ENCODE data around the gene TMEM132E.

The TMEM132E gene

DNA sequence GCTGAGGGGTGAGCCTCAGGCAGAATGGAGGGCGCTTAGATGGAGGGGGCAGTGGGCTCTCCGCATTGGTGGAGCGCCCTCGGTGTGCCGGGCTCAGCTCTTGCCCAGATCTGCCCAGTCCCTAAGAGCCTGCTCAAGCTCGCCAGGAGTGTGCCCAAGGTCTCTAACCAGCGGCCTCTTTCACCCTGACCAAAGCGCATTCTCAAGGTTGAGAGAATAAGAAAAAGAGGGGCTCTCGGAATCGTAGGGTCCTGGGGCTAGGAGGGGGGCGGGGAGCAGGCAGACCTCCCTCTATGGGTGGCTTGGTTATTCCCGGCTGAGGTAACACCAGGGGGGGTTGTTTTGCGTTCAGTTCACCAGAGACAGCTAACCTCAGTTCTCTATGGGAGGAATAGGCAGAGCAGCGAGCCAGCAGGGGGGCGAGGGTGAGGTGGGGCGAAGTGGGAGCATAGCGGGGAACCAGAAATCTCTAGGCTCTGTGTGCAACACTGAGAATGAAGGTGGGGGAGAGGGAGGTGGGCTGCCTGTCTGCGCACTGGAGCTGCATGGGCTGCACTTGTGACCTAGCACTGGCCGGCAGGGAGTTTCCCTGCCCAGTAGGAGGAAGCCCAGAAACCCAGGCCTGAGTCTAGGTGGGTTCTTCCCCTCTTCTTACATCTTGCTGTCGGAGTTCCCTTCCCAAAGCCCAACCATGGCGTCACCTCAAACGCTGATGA, 3.0 kb downstream of the TMEM132E start:
- ATAC-seq: no peak

DNA sequence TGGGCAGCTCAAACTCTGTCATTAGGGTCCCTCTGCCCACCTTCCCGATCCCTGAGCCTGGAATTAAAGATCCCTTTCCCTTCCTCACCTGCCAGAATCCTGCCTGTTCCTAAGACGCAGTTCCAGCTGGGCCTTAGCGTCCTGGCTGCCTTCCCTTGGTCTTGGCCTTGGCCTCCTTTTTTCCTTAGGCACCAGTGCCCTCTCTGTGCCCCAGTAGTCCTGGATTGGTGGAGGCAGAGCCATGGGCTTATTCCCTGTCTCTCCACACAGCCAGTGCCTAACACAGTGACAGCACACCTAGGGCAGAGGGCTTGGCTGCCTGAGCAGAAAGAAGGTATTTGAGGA, 3.5 kb downstream of the TMEM132E start:
- TF ChIP-seq, protein P1, sequence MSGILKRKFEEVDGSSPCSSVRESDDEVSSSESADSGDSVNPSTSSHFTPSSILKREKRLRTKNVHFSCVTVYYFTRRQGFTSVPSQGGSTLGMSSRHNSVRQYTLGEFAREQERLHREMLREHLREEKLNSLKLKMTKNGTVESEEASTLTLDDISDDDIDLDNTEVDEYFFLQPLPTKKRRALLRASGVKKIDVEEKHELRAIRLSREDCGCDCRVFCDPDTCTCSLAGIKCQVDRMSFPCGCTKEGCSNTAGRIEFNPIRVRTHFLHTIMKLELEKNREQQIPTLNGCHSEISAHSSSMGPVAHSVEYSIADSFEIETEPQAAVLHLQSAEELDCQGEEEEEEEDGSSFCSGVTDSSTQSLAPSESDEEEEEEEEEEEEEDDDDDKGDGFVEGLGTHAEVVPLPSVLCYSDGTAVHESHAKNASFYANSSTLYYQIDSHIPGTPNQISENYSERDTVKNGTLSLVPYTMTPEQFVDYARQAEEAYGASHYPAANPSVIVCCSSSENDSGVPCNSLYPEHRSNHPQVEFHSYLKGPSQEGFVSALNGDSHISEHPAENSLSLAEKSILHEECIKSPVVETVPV (CRISPR knock-in tag; IDR thresholded peaks at IDR 0.05): no peak
- TF ChIP-seq PPARA (CRISPR knock-in tag; IDR thresholded peaks at IDR 0.05; ENCODE audit: borderline replicate concordance) (no peak), ESRRG (CRISPR knock-in tag; IDR thresholded peaks at IDR 0.05) (no peak), ZNF565 (CRISPR knock-in tag; conservative IDR thresholded peaks at IDR 0.05; ENCODE audit: low read depth) (no peak), CSDC2 (CRISPR knock-in tag; IDR thresholded peaks at IDR 0.05) (no peak), TOX (CRISPR knock-in tag; IDR thresholded peaks at IDR 0.05; ENCODE audit: borderline replicate concordance) (no peak), GLIS3 (CRISPR knock-in tag; IDR thresholded peaks at IDR 0.05) (no peak), ZFP30 (CRISPR knock-in tag; IDR thresholded peaks at IDR 0.05) (no peak), RARB (CRISPR knock-in tag; IDR thresholded peaks at IDR 0.05) (no peak), SNAI2 (CRISPR knock-in tag; IDR thresholded peaks at IDR 0.05) (no peak), OSR1 (CRISPR knock-in tag; IDR thresholded peaks at IDR 0.05) (no peak), TCF4 (CRISPR knock-in tag; IDR thresholded peaks at IDR 0.05; ENCODE audit: borderline replicate concordance) (no peak), ZNF8 (CRISPR knock-in tag; IDR thresholded peaks at IDR 0.05) (no peak), ARNTL (CRISPR knock-in tag; IDR thresholded peaks at IDR 0.05; ENCODE audit: borderline replicate concordance, low read depth) (no peak), ZNF70 (CRISPR knock-in tag; IDR thresholded peaks at IDR 0.05) (no peak), ZFP3 (CRISPR knock-in tag; IDR thresholded peaks at IDR 0.05) (no peak), BACH2 (CRISPR knock-in tag; IDR thresholded peaks at IDR 0.05; ENCODE audit: borderline replicate concordance) (no peak)
- TF ChIP-seq, protein P2, sequence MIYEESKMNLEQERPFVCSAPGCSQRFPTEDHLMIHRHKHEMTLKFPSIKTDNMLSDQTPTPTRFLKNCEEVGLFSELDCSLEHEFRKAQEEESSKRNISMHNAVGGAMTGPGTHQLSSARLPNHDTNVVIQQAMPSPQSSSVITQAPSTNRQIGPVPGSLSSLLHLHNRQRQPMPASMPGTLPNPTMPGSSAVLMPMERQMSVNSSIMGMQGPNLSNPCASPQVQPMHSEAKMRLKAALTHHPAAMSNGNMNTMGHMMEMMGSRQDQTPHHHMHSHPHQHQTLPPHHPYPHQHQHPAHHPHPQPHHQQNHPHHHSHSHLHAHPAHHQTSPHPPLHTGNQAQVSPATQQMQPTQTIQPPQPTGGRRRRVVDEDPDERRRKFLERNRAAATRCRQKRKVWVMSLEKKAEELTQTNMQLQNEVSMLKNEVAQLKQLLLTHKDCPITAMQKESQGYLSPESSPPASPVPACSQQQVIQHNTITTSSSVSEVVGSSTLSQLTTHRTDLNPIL (CRISPR knock-in tag; IDR thresholded peaks at IDR 0.05; ENCODE audit: low read depth): no peak
- TF ChIP-seq, protein P3, sequence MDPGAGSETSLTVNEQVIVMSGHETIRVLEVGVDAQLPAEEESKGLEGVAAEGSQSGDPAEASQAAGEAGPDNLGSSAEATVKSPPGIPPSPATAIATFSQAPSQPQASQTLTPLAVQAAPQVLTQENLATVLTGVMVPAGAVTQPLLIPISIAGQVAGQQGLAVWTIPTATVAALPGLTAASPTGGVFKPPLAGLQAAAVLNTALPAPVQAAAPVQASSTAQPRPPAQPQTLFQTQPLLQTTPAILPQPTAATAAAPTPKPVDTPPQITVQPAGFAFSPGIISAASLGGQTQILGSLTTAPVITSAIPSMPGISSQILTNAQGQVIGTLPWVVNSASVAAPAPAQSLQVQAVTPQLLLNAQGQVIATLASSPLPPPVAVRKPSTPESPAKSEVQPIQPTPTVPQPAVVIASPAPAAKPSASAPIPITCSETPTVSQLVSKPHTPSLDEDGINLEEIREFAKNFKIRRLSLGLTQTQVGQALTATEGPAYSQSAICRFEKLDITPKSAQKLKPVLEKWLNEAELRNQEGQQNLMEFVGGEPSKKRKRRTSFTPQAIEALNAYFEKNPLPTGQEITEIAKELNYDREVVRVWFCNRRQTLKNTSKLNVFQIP (CRISPR knock-in tag; IDR thresholded peaks at IDR 0.05; ENCODE audit: borderline replicate concordance, low read depth): no peak
- ATAC-seq: no peak

More for the DNA sequence above, 3.0 kb downstream of the TMEM132E start:
- TF ChIP-seq ARNTL (CRISPR knock-in tag; IDR thresholded peaks at IDR 0.05; ENCODE audit: borderline replicate concordance, low read depth): no peak
- TF ChIP-seq, protein P3 (CRISPR knock-in tag; IDR thresholded peaks at IDR 0.05; ENCODE audit: borderline replicate concordance, low read depth): no peak

DNA sequence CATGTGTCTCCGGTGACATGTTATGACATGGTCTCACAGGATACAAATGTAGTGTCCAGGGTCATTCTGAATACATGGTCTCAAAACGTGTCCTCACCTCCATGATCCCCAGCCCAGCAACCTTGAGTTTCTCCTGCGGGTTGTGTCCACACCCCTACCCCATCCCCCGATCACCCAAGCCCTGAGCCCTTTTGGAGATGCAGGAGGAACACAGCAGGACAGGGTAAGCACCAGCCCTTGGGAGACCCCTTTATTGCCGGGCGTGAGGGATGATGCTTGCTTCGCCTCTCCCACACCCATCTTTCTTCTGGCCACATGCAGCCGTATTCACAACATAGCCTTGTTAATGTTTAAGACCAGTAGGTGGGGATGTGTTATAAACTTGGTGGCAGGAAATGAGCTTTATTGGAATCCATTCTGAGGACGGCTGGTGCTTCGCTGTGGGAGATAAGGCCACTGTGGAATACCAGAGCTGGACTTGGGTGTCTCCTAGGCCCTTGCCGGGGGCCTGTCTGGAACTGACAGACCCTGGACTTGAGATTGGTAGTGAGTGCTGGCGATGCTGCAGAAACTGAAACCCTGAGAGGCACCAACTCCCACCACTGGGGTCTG, 5.5 kb downstream of the TMEM132E start:
- TF ChIP-seq PPARA (CRISPR knock-in tag; IDR thresholded peaks at IDR 0.05; ENCODE audit: borderline replicate concordance): no peak
- ATAC-seq: peak; percentile 57

DNA sequence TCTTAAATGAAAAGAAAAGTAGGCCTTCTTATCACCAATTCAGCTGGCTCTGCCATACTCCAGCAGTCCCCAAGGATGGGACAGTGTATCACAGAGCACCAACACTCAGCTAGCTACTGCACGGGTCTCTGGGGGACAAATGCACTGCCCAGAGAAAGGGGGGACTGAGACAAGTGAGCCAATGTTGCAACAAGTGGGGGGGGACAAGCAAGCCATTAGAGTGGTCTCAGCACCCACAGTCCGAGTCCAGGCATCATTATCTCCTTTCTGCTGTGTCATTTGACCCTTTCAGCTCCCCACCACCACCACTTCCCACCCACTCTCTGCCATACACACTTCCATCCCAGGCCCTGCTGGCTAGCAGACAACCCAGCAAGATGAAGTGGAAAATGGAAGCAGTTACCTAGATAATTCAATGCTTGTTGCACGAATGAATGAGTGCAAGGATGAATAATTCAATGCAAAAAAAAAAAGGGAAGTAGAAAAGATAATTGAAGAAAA, 7.0 kb downstream of the TMEM132E start:
- ATAC-seq: no peak
- TF ChIP-seq PPARA (CRISPR knock-in tag; IDR thresholded peaks at IDR 0.05; ENCODE audit: borderline replicate concordance) (no peak), TCF4 (CRISPR knock-in tag; IDR thresholded peaks at IDR 0.05; ENCODE audit: borderline replicate concordance) (no peak), ZFP30 (CRISPR knock-in tag; IDR thresholded peaks at IDR 0.05) (no peak), BACH2 (CRISPR knock-in tag; IDR thresholded peaks at IDR 0.05; ENCODE audit: borderline replicate concordance) (no peak), OSR1 (CRISPR knock-in tag; IDR thresholded peaks at IDR 0.05) (no peak), RARB (CRISPR knock-in tag; IDR thresholded peaks at IDR 0.05) (no peak), SNAI2 (CRISPR knock-in tag; IDR thresholded peaks at IDR 0.05) (no peak), ZC3H10 (CRISPR knock-in tag; IDR thresholded peaks at IDR 0.05) (no peak), ZNF565 (CRISPR knock-in tag; conservative IDR thresholded peaks at IDR 0.05; ENCODE audit: low read depth) (no peak), ZFP3 (CRISPR knock-in tag; IDR thresholded peaks at IDR 0.05) (no peak), ZNF8 (CRISPR knock-in tag; IDR thresholded peaks at IDR 0.05) (no peak)
- TF ChIP-seq, protein P3 (CRISPR knock-in tag; IDR thresholded peaks at IDR 0.05; ENCODE audit: borderline replicate concordance, low read depth): no peak
- TF ChIP-seq, protein P4, sequence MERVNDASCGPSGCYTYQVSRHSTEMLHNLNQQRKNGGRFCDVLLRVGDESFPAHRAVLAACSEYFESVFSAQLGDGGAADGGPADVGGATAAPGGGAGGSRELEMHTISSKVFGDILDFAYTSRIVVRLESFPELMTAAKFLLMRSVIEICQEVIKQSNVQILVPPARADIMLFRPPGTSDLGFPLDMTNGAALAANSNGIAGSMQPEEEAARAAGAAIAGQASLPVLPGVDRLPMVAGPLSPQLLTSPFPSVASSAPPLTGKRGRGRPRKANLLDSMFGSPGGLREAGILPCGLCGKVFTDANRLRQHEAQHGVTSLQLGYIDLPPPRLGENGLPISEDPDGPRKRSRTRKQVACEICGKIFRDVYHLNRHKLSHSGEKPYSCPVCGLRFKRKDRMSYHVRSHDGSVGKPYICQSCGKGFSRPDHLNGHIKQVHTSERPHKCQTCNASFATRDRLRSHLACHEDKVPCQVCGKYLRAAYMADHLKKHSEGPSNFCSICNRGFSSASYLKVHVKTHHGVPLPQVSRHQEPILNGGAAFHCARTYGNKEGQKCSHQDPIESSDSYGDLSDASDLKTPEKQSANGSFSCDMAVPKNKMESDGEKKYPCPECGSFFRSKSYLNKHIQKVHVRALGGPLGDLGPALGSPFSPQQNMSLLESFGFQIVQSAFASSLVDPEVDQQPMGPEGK (CRISPR knock-in tag; IDR thresholded peaks at IDR 0.05; ENCODE audit: borderline replicate concordance): no peak
- TF ChIP-seq, protein P2 (CRISPR knock-in tag; IDR thresholded peaks at IDR 0.05; ENCODE audit: low read depth): no peak

All from SK-N-SH treated with all-trans-retinoic acid at 6 μM for 48 hours (cell line).